WERI-Rb-1 (cell line): Measurements from ENCODE around the gene BEND7.
A peak's percentile ranks its signal among the peaks of the same experiment; 100 is the strongest.

Experiments
- DNase-seq: peaks from one replicate; pipeline ENCODE4 v3.0.0-alpha.2; 2020
- H3K27ac ChIP-seq: fragments of 250-450 bp; sonication (Bioruptor Pico); 2 replicates; pipeline ENCODE4 v1.5.1; 2020; ENCODE audit warnings: mild to moderate bottlenecking, moderate library complexity
- H3K27me3 ChIP-seq: fragments of 250-450 bp; sonication (Bioruptor Pico); 2 replicates; pipeline ENCODE4 v1.5.1; 2021; ENCODE audit warnings: mild to moderate bottlenecking, low read depth, moderate library complexity; ENCODE audit not compliant: insufficient read depth, severe bottlenecking
- H3K36me3 ChIP-seq: fragments of 250-450 bp; sonication (Bioruptor Pico); 2 replicates; pipeline ENCODE4 v1.5.1; 2020; ENCODE audit warnings: mild to moderate bottlenecking, moderate library complexity
- H3K4me3 ChIP-seq: 2 replicates; pipeline ENCODE4 v1.5.1; 2011; ENCODE audit warnings: low read depth, mild to moderate bottlenecking, control low read depth, low read length
- H3K9me3 ChIP-seq: fragments of 250-450 bp; sonication (Bioruptor Pico); 2 replicates; pipeline ENCODE4 v1.5.1; 2021; ENCODE audit warnings: mild to moderate bottlenecking, moderate library complexity; ENCODE audit not compliant: severe bottlenecking
- CTCF ChIP-seq: IDR thresholded peaks from 2 replicates; pipeline ENCODE4 v1.5.1; 2011; ENCODE audit warnings: low read depth, mild to moderate bottlenecking, control low read depth, inconsistent platforms, low read length

Gene BEND7

GRCh38 chr10:13421382-13421917 lies 107.4 kb downstream of the BEND7 start:
- no peaks in the 10 kb centered on the region for H3K9me3 ChIP-seq
- no peak overlapping the region for H3K4me3 ChIP-seq
- H3K27ac ChIP-seq = no peak overlapping the region
- H3K27me3 ChIP-seq = no peaks in the 10 kb centered on the region
- no peak for DNase-seq
- no peak for TF ChIP-seq CTCF
- H3K36me3 ChIP-seq = no peaks in the 10 kb centered on the region

- H3K27me3 ChIP-seq = no peaks in the 10 kb centered on the region
- DNase-seq = no peak
These were observed 108.1 kb downstream of the BEND7 start for GRCh38 chr10:13420532-13421307.

GRCh38 chr10:13417459-13418126 lies 111.2 kb downstream of the BEND7 start:
- Histone ChIP-seq H3K27ac (no peak overlapping the region), H3K27me3 (no peaks in the 10 kb centered on the region), H3K36me3 (no peaks in the 10 kb centered on the region), H3K9me3 (no peaks in the 10 kb centered on the region), H3K4me3 (no peak overlapping the region)
- DNase-seq = no peak
- TF ChIP-seq CTCF = no peak

More at GRCh38 chr10:13420532-13421307, 108.1 kb downstream of the BEND7 start:
- H3K27ac ChIP-seq = no peak overlapping the region
- no peak for TF ChIP-seq CTCF
- no peaks in the 10 kb centered on the region for H3K9me3 ChIP-seq
- no peaks in the 10 kb centered on the region for H3K36me3 ChIP-seq
- H3K4me3 ChIP-seq = no peak overlapping the region

GRCh38 chr10:13416760-13417159 lies 112.1 kb downstream of the BEND7 start:
- H3K4me3 ChIP-seq = no peak overlapping the region
- no peak for TF ChIP-seq CTCF
- H3K9me3 ChIP-seq = no peaks in the 10 kb centered on the region
- no peak for DNase-seq
- H3K36me3 ChIP-seq = no peaks in the 10 kb centered on the region
- H3K27ac ChIP-seq = no peak overlapping the region
- no peaks in the 10 kb centered on the region for H3K27me3 ChIP-seq

- H3K27ac ChIP-seq = no peak overlapping the region
- peak; percentile 41; the same call in 1 of the 2 replicates for TF ChIP-seq CTCF
- H3K9me3 ChIP-seq = no peaks in the 10 kb centered on the region
- no peaks in the 10 kb centered on the region for H3K27me3 ChIP-seq
- no peak overlapping the region for H3K4me3 ChIP-seq
- peak; percentile 38 for DNase-seq
- no peaks in the 10 kb centered on the region for H3K36me3 ChIP-seq
These were observed 114.0 kb downstream of the BEND7 start for GRCh38 chr10:13414855-13415254.
